K562 (cell line): ENCODE results near the gene NMNAT1. TPM values are rescaled to one million over a fixed set of nuclear protein-coding genes. Genes with fewer than 3 reads are reported as not detected.
A peak's percentile ranks its signal among the peaks of the same experiment; 100 is the strongest.

Source experiments
- CEBPB ChIP-seq: fragments of 450-650 bp; IDR thresholded peaks from 2 replicates; pipeline ENCODE4 v1.6.1; 2016; ENCODE audit warnings: missing genetic modification characterization, missing compliant biosample characterization
- HDAC1 ChIP-seq, 2 experiments: fragments of 450-650 bp; IDR thresholded peaks; 2 replicates each; pipeline ENCODE4 v1.6.1; 2016 to 2017; ENCODE audit warnings: inconsistent platforms in 1 of 2, mild to moderate bottlenecking in 1 of 2, moderate library complexity in 1 of 2
- JUN ChIP-seq, 2 experiments: sonication (generic) in 1 of 2; formaldehyde crosslinking in 1 of 2; IDR thresholded peaks; 2 replicates each; pipeline versions ENCODE4 v1.6.1 to v1.8.0; 2012 to 2022; ENCODE audit warnings: borderline replicate concordance in 2 of 2, mild to moderate bottlenecking in 2 of 2, improper control_type of control experiment in 1 of 2, low read depth in 1 of 2, low read length in 1 of 2, missing genetic modification reagents in 1 of 2
- KLF13 ChIP-seq: fragments of 450-650 bp; IDR thresholded peaks from 2 replicates; pipeline ENCODE4 v1.6.1; 2016; ENCODE audit warnings: missing genetic modification characterization, low read depth, mild to moderate bottlenecking, missing compliant biosample characterization, moderate library complexity, borderline replicate concordance
- NFIX ChIP-seq: fragments of 250-450 bp; sonication (Bioruptor Pico); IDR thresholded peaks from 2 replicates; pipeline ENCODE4 v1.4.0; 2020; ENCODE audit warnings: low read depth, mild to moderate bottlenecking, moderate library complexity
- ZNF133 ChIP-seq: fragments of 250-450 bp; sonication (Bioruptor Pico); IDR thresholded peaks from 2 replicates; pipeline ENCODE4 v1.4.0; 2020; ENCODE audit warnings: mild to moderate bottlenecking
- polyA plus RNA-seq, 8 experiments: library from polyadenylated mRNA; depleted of rRNA in 4 of 8; stranded (reverse) in 5 of 8; unstranded in 3 of 8; fragments of >200 nt; fragmentation: Nextera tagmentation in 2 of 8; fragmentation: Illumina TruSeq in 1 of 8; extraction: Ambion mirVana in 2 of 8; extraction: Trizol in 1 of 8; gene quantifications; 2 replicates each; pipeline versions ENCODE4 v1.2.1 to v1.2.3, GENCODE V29; 2011 to 2014; ENCODE audit warnings: inconsistent platforms in 1 of 8, missing spikeins in 1 of 8
- total RNA-seq, 7 experiments: library from RNA; depleted of rRNA in 6 of 7; stranded (reverse); fragments of >200 nt in 6 of 7; fragmentation: Illumina TruSeq in 2 of 7; extraction: Trizol in 2 of 7; gene quantifications; 2 replicates each; pipeline versions ENCODE4 v1.2.1 to v1.2.3, GENCODE V29; 2011 to 2021; ENCODE audit warnings: low replicate concordance in 1 of 7
- TF ChIP-seq, protein P1 (sequence below), 2 experiments: fragments of 450-650 bp; IDR thresholded peaks; 2 replicates each; pipeline ENCODE4 v1.6.1; 2016; ENCODE audit warnings: mild to moderate bottlenecking in 2 of 2, borderline replicate concordance in 1 of 2, low read depth in 1 of 2, moderate library complexity in 1 of 2
- TF ChIP-seq, protein P2 (sequence below): IDR thresholded peaks from 2 replicates; pipeline ENCODE4 v1.6.1; 2011; ENCODE audit not compliant: insufficient read length; ENCODE audit errors: extremely low read depth
- TF ChIP-seq, protein P3 (sequence below): fragments of 450-650 bp; formaldehyde crosslinking; IDR thresholded peaks from 2 replicates; pipeline ENCODE4 v1.4.0; 2020; ENCODE audit warnings: mild to moderate bottlenecking, moderate library complexity
- TF ChIP-seq, protein P4 (sequence below): sonication (generic); formaldehyde crosslinking; IDR thresholded peaks from 2 replicates; pipeline ENCODE4 v1.8.1; 2023; ENCODE audit warnings: mild to moderate bottlenecking, missing genetic modification reagents
- TF ChIP-seq, protein P5 (sequence below): IDR thresholded peaks from 2 replicates; pipeline ENCODE4 v1.6.1; 2016; ENCODE audit warnings: missing genetic modification characterization, missing compliant biosample characterization

NMNAT1 gene
- total and polyA plus RNA-seq, 9 of the 15 experiments (the other 6 are each of a cell fraction or from before 2014, with no cell fraction given): 5.1 to 14.6 (median 12.1) TPM

DNA sequence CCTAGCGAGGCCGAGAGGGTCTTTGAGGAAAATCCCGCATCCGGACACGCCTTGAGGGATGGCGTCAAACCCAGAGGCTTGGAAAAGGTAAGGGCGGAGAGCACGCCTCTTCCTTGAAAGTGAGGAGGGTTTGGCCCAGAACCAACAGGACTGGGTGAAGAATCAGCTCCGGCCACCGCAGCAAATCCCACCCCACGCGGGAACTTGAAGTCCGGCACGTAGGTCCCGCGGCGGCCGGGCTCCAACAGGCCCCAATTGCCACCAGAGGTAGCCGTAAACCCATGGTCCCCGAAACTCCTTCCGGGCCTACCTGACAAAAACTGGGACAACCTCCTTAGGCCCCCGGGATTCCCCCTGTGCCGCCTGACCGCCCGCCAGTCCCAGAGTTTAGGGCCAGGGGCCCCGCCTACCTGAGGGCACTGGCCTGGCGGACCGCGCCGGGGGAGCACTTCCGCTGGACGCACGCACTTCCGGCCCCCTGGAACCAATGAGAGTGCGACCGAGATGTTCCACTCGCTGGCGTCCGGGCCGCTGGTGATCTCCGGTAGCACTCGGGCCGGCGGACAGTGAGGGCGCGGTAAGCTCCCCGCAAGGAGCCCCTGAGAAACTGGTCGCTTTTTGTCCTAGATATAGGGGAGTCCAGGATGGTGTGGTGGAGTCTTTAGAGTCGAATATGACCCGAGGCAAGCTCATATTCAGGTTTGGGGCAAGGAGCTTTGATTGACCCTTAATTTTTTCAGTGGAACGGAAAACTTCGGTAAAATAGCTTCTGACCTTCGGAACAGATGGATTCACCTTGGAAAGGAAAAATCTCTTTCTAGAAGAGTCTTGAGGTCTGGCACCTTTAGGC lies at the start of gene NMNAT1, which contains the start of gene LZIC (continued):
- TF ChIP-seq, protein P1, sequence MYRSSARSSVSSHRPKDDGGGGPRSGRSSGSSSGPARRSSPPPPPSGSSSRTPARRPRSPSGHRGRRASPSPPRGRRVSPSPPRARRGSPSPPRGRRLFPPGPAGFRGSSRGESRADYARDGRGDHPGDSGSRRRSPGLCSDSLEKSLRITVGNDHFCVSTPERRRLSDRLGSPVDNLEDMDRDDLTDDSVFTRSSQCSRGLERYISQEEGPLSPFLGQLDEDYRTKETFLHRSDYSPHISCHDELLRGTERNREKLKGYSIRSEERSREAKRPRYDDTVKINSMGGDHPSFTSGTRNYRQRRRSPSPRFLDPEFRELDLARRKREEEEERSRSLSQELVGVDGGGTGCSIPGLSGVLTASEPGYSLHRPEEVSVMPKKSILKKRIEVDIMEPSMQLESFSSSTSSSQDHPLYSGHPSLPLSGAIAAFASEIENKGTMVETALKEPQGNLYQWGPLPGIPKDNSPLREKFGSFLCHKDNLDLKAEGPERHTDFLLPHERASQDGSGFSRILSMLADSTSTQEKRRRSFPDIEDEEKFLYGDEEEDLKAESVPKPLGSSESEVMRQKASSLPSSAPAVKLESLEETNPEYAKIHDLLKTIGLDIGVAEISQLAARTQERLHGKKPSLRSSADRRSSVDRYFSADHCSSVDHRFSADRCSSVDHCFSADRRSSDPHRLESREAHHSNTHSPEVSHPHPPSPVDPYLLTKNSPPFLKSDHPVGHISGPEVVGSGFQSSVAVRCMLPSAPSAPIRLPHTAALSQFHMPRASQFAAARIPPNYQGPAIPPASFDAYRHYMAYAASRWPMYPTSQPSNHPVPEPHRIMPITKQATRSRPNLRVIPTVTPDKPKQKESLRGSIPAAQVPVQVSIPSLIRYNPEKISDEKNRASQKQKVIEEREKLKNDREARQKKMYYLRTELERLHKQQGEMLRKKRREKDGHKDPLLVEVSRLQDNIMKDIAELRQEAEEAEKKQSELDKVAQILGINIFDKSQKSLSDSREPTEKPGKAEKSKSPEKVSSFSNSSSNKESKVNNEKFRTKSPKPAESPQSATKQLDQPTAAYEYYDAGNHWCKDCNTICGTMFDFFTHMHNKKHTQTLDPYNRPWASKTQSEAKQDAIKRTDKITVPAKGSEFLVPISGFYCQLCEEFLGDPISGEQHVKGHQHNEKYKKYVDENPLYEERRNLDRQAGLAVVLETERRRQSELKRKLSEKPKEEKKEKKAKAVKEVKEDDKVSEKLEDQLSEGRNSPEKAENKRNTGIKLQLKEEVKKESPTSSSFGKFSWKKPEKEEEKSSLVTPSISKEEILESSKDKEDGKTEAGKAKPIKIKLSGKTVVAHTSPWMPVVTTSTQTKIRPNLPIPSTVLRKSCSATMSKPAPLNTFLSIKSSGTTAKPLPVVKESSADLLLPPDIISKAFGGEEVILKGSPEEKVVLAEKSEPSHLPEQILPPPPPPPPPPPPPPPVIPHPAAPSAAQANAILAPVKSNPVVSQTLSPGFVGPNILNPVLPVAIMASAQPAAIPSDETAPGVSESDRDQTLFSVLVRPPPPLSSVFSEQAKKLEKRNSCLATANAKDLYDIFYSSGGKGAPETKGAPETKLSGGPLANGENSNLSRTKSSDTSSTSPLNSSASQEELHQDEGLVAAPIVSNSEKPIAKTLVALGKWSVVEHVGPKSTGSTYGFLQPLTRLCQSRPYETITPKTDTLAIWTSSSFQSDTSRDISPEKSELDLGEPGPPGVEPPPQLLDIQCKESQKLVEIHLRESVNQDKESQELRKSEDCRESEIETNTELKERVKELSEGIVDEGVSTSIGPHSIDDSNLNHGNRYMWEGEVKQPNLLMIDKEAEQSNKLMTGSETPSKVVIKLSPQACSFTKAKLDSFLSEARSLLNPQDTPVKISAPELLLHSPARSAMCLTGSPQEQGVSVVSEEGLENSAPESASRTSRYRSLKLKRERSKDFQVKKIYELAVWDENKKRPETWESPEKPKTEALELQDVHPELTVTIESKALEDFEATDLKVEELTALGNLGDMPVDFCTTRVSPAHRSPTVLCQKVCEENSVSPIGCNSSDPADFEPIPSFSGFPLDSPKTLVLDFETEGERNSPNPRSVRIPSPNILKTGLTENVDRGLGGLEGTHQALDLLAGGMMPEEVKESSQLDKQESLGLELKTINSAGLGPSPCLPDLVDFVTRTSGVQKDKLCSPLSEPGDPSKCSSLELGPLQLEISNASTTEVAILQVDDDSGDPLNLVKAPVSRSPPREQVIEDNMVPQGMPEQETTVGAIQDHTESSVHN (IDR thresholded peaks at IDR 0.05; ENCODE audit: borderline replicate concordance in 1 of 2, low read depth in 1 of 2): no peak
- TF ChIP-seq, protein P2, sequence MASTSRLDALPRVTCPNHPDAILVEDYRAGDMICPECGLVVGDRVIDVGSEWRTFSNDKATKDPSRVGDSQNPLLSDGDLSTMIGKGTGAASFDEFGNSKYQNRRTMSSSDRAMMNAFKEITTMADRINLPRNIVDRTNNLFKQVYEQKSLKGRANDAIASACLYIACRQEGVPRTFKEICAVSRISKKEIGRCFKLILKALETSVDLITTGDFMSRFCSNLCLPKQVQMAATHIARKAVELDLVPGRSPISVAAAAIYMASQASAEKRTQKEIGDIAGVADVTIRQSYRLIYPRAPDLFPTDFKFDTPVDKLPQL: peak; percentile 18
- TF ChIP-seq, protein P3, sequence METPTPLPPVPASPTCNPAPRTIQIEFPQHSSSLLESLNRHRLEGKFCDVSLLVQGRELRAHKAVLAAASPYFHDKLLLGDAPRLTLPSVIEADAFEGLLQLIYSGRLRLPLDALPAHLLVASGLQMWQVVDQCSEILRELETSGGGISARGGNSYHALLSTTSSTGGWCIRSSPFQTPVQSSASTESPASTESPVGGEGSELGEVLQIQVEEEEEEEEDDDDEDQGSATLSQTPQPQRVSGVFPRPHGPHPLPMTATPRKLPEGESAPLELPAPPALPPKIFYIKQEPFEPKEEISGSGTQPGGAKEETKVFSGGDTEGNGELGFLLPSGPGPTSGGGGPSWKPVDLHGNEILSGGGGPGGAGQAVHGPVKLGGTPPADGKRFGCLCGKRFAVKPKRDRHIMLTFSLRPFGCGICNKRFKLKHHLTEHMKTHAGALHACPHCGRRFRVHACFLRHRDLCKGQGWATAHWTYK (CRISPR knock-in tag): peak; percentile 78; the same call in 1 of the 2 replicates
- TF ChIP-seq, protein P4, sequence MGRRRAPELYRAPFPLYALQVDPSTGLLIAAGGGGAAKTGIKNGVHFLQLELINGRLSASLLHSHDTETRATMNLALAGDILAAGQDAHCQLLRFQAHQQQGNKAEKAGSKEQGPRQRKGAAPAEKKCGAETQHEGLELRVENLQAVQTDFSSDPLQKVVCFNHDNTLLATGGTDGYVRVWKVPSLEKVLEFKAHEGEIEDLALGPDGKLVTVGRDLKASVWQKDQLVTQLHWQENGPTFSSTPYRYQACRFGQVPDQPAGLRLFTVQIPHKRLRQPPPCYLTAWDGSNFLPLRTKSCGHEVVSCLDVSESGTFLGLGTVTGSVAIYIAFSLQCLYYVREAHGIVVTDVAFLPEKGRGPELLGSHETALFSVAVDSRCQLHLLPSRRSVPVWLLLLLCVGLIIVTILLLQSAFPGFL (CRISPR knock-in tag): peak; percentile 91; the same call in 1 of the 2 replicates
- TF ChIP-seq KLF13 (tag) (peak; percentile 99), NFIX (CRISPR knock-in tag) (no peak), ZNF133 (CRISPR knock-in tag) (no peak), CEBPB (tag) (no peak), HDAC1 (IDR thresholded peaks at IDR 0.05) (peak; percentile 83 to 97; a peak in 3 of 4 replicates), JUN (IDR thresholded peaks at IDR 0.05; ENCODE audit: borderline replicate concordance, low read depth, low read length) (peak; percentile 65; the same call in 1 of the 2 replicates), JUN (CRISPR knock-in tag; IDR thresholded peaks at IDR 0.05; ENCODE audit: borderline replicate concordance) (0 out of 2 replicates have a peak, but pooled peaks have one; percentile 71)
- TF ChIP-seq, protein P5, sequence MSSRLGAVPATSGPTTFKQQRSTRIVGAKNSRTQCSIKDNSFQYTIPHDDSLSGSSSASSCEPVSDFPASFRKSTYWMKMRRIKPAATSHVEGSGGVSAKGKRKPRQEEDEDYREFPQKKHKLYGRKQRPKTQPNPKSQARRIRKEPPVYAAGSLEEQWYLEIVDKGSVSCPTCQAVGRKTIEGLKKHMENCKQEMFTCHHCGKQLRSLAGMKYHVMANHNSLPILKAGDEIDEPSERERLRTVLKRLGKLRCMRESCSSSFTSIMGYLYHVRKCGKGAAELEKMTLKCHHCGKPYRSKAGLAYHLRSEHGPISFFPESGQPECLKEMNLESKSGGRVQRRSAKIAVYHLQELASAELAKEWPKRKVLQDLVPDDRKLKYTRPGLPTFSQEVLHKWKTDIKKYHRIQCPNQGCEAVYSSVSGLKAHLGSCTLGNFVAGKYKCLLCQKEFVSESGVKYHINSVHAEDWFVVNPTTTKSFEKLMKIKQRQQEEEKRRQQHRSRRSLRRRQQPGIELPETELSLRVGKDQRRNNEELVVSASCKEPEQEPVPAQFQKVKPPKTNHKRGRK (tag): no peak
